ENCODE measurements around the gene NLGN1.

GRCh38 chr3:174102866-174103265 lies 705.3 kb downstream of the NLGN1 start:
- TF ChIP-seq POLR2A (IDR thresholded peaks at IDR 0.05) (no peak), POLR2AphosphoS5 (IDR thresholded peaks at IDR 0.05) (no peak)
- TF ChIP-seq, protein P1, sequence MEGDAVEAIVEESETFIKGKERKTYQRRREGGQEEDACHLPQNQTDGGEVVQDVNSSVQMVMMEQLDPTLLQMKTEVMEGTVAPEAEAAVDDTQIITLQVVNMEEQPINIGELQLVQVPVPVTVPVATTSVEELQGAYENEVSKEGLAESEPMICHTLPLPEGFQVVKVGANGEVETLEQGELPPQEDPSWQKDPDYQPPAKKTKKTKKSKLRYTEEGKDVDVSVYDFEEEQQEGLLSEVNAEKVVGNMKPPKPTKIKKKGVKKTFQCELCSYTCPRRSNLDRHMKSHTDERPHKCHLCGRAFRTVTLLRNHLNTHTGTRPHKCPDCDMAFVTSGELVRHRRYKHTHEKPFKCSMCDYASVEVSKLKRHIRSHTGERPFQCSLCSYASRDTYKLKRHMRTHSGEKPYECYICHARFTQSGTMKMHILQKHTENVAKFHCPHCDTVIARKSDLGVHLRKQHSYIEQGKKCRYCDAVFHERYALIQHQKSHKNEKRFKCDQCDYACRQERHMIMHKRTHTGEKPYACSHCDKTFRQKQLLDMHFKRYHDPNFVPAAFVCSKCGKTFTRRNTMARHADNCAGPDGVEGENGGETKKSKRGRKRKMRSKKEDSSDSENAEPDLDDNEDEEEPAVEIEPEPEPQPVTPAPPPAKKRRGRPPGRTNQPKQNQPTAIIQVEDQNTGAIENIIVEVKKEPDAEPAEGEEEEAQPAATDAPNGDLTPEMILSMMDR (IDR thresholded peaks at IDR 0.05): no peak
